SK-N-SH (cell line): ENCODE measurements around the gene IKZF1.

Experiments used
- FOXM1 ChIP-seq: IDR thresholded peaks from 2 replicates; pipeline ENCODE4 v1.4.0; 2012; ENCODE audit warnings: low read depth, mild to moderate bottlenecking
- GABPA ChIP-seq: IDR thresholded peaks from 2 replicates; pipeline ENCODE4 v1.4.0; 2012; ENCODE audit warnings: low read depth, mild to moderate bottlenecking

- TF ChIP-seq GABPA (no peak), FOXM1 (no peak)
These were observed 7.7 kb upstream of the IKZF1 start for GRCh38 chr7:50296799-50297198.
